GM18870 (cell line): Measurements from ENCODE around the gene TMED10.
"Not testable (repeated sequence)": the region's sequence is repeated elsewhere in the genome, so short reads cannot be mapped to it uniquely, and the experiment has no call there.

Source experiments
- ATAC-seq: cut with Tn5 transposase; IDR thresholded peaks from one replicate; pipeline ENCODE4 v1.9.1; 2021; ENCODE audit warnings: moderate library complexity; ENCODE audit not compliant: unreplicated experiment

TMED10 gene

DNA sequence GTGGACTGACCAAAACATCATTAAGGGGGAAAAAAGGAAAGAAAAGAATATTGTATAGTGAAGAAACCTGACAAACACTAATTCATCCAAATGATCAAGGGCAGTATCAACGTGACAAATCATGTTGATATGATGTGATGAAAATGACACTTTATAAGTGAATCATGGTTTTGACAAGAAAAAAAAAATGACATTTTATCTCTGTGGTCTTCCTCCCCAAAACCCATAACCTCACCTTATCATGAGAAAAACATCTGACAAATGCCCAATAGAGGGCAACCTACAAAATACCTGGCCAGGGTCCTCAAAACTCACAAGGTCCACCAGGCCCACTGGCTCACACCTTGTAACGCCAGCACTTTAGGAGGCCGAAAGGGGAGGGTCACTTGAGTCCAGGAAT, 13.8 kb downstream of the TMED10 start:
- no peak for ATAC-seq

DNA sequence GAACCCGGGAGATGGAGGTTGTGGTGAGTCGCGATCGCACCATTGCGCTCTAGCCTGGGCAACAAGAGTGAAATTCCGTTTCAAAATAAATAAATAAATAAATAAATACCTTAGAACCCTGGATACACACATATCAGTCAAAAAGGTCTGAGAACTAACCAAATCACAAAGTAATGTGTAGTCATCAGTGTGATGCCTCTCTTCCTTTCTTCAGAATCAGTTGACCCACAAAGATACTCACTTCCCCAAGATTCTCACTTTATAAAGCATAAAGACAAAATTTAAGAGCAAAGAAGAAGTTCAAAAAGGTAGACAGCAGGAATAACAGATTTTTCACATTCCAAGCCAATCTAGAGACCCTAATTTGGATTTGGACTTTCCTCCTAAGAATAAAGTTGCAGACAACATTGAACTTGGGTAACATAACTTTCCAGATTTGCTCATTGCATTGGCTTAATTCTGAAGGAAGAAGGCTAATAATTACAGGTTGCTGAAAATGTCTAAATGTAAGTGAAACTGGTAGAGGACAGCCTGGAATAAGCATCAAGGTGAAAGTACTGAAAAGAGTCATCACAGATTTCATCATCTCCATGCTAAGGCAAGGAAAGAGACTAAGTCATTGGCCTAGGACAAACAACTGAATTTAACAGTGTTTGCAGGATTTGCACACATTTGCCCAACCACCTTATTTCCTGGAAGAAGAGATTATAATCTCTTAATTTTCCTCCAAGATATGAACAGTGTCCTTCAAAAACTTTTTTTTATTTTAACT, 17.4 kb downstream of the TMED10 start:
- ATAC-seq: no peak

DNA sequence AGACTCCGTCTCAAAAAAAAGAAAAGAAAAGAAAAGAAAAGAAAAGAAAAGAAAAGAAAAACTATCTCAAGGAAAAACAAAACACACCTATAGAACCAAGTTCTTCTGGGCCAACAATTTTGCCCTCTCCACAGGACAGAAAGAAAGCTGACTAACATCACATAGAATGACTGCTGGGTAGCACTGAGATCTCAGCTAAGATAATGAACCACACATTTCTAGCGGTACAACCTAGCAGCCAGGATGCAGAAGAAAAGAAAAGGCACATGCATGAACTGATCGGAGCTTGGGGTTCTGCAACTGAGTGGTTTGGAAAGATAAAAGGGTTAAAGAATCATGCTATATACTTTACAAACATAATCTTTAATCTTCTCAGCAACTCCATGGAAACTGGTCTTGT, 19.5 kb downstream of the TMED10 start:
- ATAC-seq: no peak

DNA sequence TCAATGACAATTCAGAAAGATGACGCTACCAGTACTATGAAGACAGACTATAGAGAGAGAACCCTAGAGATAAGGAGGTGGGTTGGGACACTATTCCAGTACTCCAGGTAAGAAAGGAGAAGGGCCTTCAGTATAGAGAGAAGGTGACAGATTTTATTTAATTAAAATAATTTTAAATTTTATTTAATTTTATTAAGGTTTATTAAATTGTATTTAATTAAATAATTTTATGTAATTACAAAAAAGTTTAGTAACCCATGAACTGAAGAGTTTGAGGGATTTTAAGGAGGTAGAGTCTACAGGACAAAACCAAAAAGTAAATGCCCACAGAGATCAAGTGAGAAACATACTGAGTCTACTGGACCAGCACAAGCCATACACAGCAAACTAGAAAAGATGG, 20.3 kb downstream of the TMED10 start:
- no peak for ATAC-seq

DNA sequence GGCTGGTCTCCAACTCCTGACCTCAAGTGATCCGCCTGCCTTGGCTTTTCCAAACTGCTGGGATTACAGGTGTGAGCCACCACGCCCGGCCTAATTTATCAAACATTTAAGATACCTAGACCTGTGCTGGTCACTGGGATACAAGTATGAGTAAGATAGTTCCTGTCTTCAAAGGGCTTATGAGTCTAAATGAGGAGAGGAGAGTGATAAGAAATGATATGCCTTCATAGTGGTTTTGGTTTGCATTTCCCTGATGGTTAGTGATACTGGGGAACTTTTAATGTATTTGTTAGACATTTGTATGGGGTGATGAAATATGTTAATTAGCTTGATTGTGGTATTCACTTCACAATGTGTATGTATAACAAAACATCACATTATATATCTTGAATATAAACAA, 21.2 kb downstream of the TMED10 start:
- no peak for ATAC-seq

DNA sequence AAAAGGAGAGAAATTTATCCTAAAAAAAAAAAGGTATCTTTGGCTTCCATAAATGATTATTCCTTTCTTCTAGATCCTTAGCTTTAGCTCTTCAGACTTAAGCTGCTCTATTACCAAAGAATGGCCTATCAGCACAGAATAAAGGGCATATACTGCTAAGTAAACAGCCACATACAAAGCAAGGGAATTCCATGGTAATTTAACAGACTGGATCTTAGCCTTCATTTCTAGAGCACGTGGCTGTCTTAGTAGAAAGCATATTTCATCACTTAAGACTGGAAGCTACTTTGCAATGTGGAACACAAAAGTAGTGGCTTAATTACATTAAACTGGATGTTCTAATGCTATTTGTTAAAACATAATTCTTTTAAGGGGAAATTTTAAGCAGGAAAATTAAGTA, 23.1 kb downstream of the TMED10 start:
- no peak for ATAC-seq

DNA sequence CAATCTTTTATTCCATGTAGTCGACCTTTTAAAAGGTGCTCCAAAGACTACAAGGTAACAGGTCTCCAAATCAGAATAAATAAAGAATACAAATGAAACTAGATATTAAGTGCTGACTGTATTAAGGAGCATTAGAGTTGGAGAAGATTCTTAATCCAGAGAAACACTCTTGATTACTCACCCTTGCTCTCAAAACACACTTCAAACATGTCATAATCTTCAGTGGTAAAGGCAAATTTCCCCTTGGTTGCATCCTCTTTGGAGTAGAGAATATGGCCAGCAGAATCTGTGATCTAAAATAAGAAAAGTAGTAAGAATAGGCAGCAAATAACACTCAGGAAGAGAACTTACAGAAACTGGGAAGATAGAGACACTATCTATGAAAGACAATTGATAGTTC, 24.6 kb downstream of the TMED10 start:
- no peak for ATAC-seq

DNA sequence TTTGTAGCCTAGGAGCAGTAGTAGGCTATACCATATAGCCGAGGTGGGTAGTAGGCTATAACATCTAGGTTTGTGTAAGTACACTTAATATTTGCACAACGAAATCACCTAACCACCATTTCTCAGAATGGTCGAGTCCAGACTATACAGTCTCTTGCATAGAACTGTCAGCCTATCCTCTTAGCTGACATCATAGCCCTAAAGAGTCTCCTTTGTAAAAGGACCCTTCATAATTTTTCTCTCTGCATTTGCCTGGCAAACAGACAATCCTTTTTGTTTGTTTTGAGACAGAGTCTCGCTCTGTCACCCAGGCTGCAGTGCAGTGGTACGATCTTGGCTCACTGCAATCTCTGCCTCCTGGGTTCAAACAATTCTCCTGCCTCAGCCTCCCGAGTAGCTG, 25.8 kb downstream of the TMED10 start:
- ATAC-seq: not testable (repeated sequence)

DNA sequence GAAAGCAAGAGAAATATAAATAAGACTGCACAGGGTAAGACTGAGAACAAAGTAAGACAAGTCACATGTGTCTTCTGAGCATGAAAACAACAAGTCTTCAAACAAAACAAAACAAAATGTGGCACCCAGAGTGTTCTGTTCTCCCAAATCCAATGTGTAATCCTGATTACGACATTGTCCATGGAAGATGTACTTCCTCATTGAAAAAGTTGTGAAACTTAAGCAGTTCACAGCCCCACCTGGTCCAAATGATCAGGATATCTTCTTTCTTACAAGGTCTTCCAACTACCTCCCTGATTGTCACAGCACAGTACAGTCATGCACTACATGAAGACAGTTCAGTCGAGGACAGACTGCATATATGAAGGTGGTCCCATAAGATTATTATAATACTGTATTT, 26.3 kb downstream of the TMED10 start:
- no peak for ATAC-seq

DNA sequence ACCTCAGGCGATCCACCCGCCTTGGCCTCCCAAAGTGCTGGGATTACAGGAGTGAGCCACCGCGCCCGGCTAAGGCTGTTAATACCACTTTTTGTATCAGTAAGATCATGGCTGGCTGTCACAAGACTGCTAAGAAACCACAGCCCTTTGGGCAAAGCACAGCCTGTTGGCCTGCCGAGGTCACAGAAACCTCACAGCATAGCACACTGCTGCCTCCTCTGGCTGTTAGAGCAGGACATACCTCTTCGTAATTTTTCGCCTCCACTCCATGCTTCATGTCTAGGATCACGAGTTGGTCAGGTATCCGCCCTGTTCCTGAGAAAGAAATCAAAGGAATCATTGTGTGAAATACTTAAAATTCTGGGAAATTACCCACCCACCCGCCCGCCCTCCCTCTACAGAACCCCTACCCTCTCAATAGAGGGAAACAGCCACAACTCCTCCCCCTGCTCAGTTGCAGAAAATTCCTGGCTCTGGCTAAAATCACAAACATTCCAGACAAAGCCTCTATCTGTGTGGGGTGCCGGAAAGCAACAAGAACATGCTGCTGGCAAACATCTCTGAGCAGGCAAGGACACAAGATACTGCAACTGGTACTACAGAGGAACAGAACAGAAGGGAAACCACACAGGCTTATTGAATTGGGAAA, 28.9 kb downstream of the TMED10 start:
- no peak for ATAC-seq

DNA sequence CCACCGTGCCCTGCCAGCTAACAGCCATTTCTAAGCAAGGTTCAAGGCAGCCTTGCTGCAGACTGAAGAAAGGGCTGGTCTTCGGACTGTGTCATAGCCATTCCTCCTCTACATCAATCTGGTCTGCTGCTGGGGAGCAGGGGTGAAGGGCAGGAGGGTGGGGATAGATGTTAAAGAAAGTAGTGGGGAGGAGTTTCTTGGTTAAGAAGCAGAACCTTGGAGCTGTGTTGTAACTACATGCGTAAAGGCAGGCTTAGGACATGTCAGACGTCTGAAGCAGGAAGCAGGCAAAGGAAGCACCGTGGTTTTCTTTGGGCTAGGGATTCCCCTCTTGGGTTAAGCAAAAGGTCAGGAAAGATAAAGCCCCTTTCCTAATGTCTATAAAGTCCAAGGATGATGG, 31.5 kb downstream of the TMED10 start:
- no peak for ATAC-seq

DNA sequence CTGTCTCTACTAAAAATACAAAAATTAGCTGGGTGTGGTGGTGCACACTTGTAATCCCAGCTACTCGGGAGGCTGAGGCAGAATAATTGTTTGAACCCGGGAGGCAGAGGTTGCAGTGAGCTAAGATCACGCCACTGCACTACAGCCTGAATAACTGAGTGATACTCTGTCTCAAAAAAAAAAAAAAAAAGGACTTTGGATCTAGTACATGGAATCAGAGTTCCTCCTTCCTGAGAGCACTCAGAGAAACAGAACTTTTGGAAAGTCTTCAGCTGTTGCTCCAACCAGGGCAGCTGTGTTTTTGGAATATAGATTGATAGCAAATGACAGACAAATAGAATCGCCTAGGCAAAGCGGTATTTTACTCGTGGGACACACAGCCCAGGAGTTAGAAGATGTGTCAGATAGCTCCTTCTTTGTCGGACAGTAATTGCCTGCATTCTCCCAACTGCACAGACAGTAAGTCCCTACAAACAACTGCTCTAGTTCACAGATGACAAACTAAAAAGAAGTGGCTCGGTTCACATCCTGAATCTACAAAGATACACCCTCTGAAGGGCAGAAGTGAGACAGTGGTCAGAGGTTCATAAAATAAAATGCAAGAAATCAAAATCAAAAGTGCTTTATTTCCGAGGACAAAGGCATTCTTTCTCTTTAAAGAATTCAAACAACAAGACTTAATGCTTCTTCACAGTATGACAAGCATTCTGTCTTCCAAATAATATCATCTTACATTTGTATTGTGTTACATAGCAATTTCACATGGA, 32.5 kb downstream of the TMED10 start:
- no peak for ATAC-seq

DNA sequence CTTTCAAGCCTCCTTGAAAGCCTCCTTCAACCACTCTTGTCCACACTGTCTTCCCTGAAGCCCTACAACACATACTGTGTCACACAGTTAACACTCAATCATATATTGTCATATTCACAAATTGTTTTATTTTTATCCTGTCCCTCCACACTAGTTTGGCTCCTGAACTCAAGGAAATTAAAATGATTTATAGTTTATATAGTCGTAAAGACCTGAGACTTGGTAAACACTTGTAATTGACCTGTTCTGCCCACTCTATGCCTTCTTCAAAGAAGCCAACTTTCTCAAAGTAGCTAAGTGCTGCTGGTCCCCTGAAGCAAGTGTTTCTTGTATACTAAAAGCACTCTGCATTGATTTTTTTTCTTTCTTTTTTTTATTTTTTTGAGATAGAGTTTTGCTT, 33.9 kb downstream of the TMED10 start:
- ATAC-seq: no peak

DNA sequence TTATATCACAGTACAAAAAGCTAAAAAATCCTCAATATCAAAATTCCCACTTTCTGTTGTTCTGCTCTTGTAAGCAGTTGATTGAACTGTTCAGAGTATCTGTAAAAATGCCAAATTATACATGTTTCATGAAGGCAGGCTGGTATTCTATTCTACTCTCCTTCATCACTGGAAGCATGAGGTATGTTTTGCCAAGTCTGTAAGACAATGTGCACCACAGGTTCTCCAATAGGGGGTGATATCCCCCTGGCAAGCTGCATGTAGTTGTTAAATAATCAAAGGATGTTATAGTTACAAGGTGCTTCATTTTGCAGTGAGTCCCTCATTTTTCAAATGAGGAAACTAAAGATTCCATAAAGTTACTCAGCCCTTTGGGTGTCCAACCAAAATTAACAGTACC, 34.4 kb downstream of the TMED10 start:
- no peak for ATAC-seq

DNA sequence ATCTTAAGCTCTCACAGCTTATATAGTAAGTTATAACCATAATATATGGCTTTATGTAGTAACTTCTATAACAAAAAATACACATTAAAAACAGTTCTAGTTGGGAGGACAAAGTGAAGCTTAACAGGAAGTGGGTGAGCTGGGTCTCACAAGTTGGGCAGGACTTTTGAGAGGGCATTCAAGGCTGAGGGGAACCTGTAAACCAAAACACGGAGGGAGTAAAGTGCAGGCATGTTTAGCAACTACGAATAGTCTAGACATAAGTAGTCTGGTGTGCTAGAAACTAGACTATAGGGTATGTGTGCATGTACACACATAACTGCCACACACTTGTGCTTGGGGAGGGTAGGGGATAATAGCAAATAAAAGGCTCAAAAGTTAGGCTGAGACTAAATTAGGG, 35.4 kb downstream of the TMED10 start:
- no peak for ATAC-seq

DNA sequence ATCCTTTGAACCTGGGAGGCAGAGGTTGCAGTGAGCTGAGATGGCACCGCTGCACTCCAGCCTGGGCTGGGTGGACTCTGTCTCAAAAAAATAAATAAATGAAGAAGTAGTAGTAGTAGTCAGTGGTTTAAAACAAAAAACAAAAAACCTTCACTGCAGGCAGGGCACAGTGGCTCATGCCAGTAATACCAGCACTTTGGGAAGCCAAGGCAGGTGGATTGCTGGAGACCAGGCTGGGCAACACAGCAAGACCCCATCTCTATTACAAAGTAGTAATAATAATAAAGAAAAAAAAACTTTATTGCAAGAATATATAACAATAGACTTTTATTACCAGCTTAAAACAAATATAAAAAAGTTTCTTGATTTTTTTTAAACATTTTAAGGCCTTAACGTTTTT, 35.8 kb downstream of the TMED10 start:
- no peak for ATAC-seq

DNA sequence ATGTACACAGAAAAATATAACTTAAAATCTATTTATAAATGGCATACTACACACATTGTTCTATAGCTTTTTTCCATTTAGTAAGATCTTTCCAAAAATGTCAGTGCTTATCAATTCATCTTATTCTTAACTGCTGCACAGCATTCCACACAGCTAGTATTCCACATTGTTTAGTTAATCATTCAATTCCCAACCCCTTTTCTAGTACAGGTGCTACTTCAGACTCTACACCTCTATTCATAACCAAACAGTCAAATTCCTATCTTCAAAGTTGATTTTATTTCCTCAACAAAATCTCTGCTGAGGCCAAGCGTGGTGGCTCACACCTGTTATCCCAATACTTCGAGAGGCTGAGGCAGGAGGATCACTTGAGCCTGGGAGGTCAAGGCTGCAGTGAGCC, 37.2 kb downstream of the TMED10 start:
- no peak for ATAC-seq

DNA sequence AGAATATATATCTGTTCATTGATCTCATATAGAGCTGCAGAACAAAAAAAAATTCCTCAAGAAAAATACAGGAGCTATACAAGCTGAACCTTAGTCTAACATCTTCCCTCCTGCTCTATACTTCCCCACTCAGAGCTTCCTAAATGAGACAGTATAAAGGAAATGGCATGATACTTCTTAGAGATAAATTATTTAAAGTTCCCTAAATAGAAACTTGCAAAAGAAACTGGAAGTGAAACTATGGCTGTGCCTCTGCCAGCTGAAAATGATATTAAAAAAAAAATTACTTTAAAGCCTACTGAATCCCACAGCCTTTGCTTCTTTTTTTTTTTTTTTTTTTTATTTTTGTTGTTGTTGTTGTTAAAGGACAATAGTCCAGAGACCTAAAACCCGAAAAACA, 37.9 kb downstream of the TMED10 start:
- no peak for ATAC-seq

DNA sequence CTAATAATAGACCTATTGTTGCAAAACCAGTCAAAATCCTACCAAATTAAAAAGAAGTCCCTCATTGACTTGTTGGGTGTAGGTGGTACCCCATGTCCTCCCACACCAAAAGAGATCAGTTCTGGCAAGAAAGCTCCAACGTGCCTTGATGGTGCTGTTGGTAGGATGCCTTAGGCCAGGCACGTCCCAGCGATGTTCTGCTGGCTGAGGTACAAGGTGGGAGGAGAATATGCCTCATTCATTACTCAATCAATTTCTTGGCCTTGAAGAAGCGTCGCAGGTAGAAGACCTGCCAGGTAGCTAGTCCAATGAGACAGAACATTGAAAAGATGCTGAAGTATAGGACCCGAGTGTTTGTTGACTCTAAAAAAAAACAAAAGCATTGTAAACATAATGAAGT, 41.8 kb downstream of the TMED10 start:
- ATAC-seq: no peak

DNA sequence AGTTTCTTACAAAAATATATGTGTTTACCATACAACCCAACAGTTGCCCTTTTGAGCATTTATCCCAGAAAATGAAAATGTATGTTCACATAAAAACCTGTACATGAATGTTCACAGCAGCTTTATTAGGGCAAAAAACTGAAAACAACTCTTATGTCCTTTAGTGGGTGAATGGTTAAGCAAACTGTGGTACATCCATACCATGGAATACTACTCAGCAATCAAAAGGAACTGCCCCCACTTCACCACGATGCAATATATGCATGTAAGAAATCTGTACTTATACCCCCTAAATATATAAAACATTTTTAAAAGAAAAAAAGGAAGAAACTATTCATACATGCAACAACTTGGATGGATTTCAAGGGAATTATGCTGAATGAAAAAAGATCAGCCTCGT, 42.8 kb downstream of the TMED10 start:
- no peak for ATAC-seq

DNA sequence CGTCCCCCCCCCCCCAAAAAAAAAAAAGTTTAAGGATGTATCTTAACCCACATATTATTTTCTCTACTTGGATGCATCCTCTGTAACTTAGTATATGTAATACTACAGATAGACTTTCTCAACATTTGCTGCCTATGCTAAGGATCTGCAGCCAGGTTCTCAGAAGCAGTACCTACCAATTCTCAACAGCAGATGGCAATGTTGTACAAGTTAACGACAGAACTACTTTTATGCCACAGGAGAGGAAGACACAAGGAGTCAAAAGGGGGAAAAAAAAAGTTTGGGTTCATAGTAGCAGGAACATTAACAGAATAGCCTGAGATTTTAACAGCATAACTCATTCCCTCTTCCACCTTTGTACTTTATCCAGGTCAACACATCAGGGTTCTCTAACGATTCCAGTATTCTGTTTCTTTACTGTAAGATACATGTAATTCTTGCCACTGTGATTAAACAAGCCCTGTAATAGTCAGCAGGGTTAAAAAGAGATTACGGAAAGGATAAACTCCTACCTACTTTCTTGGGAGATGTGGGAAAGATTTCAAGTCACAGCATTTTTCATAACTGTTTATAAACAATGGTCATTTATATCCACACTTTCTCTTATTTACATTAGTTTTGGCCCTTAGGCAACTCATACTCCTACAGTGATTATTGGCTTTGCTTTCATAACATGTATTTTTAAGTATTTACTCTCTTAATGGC, 43.9 kb downstream of the TMED10 start:
- no peak for ATAC-seq

DNA sequence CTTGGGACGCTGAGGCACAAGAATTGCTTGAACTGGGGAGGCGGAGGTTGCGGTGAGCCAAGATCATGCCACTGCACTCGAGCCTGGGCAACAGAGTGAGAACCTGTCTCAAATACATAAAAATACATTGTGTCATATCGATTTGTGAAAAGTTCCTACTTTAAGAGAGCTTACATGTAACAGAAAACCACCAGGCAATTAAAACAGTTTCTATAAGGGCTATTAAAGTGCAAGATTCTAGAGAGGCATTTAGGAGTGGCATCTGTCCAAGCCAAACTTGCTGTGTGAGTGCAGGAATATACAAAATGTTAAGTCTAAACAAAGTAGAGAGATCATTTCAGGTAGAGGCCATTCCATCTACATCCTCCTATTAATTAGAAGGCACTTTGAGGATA, 47.8 kb downstream of the TMED10 start:
- no peak for ATAC-seq
